ENCODE measurements around the gene TRERF1.

Gene TRERF1

GRCh38 chr6:42341221-42341620 is 110.5 kb downstream of the TRERF1 start:
- Histone ChIP-seq H3K4me1 (ENCODE audit: control insufficient read depth, insufficient read depth, low read length) (peaks cover 10% of the 10 kb centered on the region), H3K27ac (ENCODE audit: extremely low read depth, low read depth, low read length) (no peak overlapping the region), H3K4me3 (ENCODE audit: low read depth, low read length) (no peak overlapping the region), H3K9me3 (ENCODE audit: control insufficient read depth, insufficient read depth, low read depth, low read length) (no peaks in the 10 kb centered on the region), H3K36me3 (ENCODE audit: control insufficient read depth in 2 of 2, insufficient read depth in 1 of 2, low read length in 2 of 2) (no peaks in the 10 kb centered on the region)
- TF ChIP-seq ZBTB44 (tag by site-specific recombination; IDR thresholded peaks at IDR 0.05) (no peak), ZNF18 (tag by site-specific recombination; IDR thresholded peaks at IDR 0.05) (no peak), ZNF362 (tag by site-specific recombination; IDR thresholded peaks at IDR 0.05) (no peak), ZNF544 (tag by site-specific recombination; IDR thresholded peaks at IDR 0.05) (no peak), ZNF449 (tag by site-specific recombination; IDR thresholded peaks at IDR 0.05) (no peak), ZNF248 (tag by site-specific recombination; IDR thresholded peaks at IDR 0.05) (no peak), ZNF785 (tag by site-specific recombination; IDR thresholded peaks at IDR 0.05) (no peak), ZFP69B (tag by site-specific recombination; IDR thresholded peaks at IDR 0.05) (no peak), ZNF791 (tag by site-specific recombination; IDR thresholded peaks at IDR 0.05) (no peak), CTCF (tag by site-specific recombination; IDR thresholded peaks at IDR 0.05) (no peak), FEZF1 (tag by site-specific recombination; IDR thresholded peaks at IDR 0.05) (no peak), ZNF768 (tag by site-specific recombination; IDR thresholded peaks at IDR 0.05) (no peak), ZSCAN4 (tag by site-specific recombination; IDR thresholded peaks at IDR 0.05) (no peak), ZNF112 (tag by site-specific recombination; IDR thresholded peaks at IDR 0.05) (no peak)
- CTCF ChIA-PET, result no interaction called here
- POLR2A ChIA-PET, result no interaction called here

- Histone ChIP-seq H3K27ac (ENCODE audit: extremely low read depth, low read depth, low read length) (no peak overlapping the region), H3K4me3 (ENCODE audit: low read depth, low read length) (no peak overlapping the region), H3K36me3 (ENCODE audit: control insufficient read depth in 2 of 2, insufficient read depth in 1 of 2, low read length in 2 of 2) (no peaks in the 10 kb centered on the region), H3K9me3 (ENCODE audit: control insufficient read depth, insufficient read depth, low read depth, low read length) (no peaks in the 10 kb centered on the region), H3K4me1 (ENCODE audit: control insufficient read depth, insufficient read depth, low read length) (peaks cover 10% of the 10 kb centered on the region)
- ChIA-PET CTCF (interaction anchor here (0.5 to 1.0 kb wide), 2 partner anchors 207 to 509 kb away, joined by 3 to 5 read pairs; no protein-coding TSS in a partner anchor), POLR2A (no interaction called here)
- TF ChIP-seq ZNF280C (tag by site-specific recombination; IDR thresholded peaks at IDR 0.05) (no peak), ZNF133 (tag by site-specific recombination; IDR thresholded peaks at IDR 0.05) (no peak), ZNF37A (tag by site-specific recombination; IDR thresholded peaks at IDR 0.05) (no peak), ZBTB21 (tag by site-specific recombination; IDR thresholded peaks at IDR 0.05) (no peak), ZNF555 (tag by site-specific recombination; conservative IDR thresholded peaks at IDR 0.05) (no peak)
Measured at GRCh38 chr6:42340511-42340910, 111.2 kb downstream of the TRERF1 start.
